Measurements from ENCODE around the gene GLG1. TPM values are rescaled to one million over a fixed set of nuclear protein-coding genes. Genes with fewer than 3 reads are reported as not detected.
A peak's percentile ranks its signal among the peaks of the same experiment; 100 is the strongest.
"Not testable (repeated sequence)": the region's sequence is repeated elsewhere in the genome, so short reads cannot be mapped to it uniquely, and the experiment has no call there.

The GLG1 gene
- total RNA-seq, 3 donors from 2014 or later (not counting 1 experiment from before 2014, with no cell fraction given), result 184 to 225 (median 188) TPM

- Mint-ChIP-seq H3K4me3 (no peak overlapping the region), H3K4me1 (peaks cover 28 to 39% of the 10 kb centered on the region in 2 donors), H3K36me3 (no peaks in the 10 kb centered on the region), H3K27me3 (ENCODE audit: low read depth in 2 of 2) (no peaks in the 10 kb centered on the region), H3K27ac (peak overlapping the region in 1 of 2 donors; percentile 29), H3K9me3 (no peaks in the 10 kb centered on the region)
- no peak for TF ChIP-seq CTCF (IDR thresholded peaks at IDR 0.05)
- Histone ChIP-seq H3K4me3 (ENCODE audit: low read length) (no peak overlapping the region), H3K4me1 (ENCODE audit: control insufficient read depth, insufficient read depth, low read length) (peaks cover 12% of the 10 kb centered on the region), H3K27me3 (ENCODE audit: control insufficient read depth, insufficient read depth, low read length) (no peaks in the 10 kb centered on the region), H3K9me3 (ENCODE audit: control insufficient read depth, insufficient read depth, low read length) (no peaks in the 10 kb centered on the region), H3K36me3 (ENCODE audit: control insufficient read depth, insufficient read depth, low read length) (no peaks in the 10 kb centered on the region), H3K27ac (ENCODE audit: low read length) (no peak overlapping the region)
- intact Hi-C loops (cut with micrococcal nuclease), result no loop called here
- 67% methylated on average over 1 of the region's 1 CpG for WGBS (ENCODE audit: insufficient coverage)
- peak; percentile 58 to 71 (median 69) for ATAC-seq
- DNase-seq, result no peak
Measured at GRCh38 chr16:74556375-74556922, 50.5 kb downstream of the GLG1 start.

GRCh38 chr16:74552357-74552756, 54.6 kb downstream of the GLG1 start:
- not testable (repeated sequence) for H3K36me3 ChIP-seq (ENCODE audit: control insufficient read depth, insufficient read depth, low read length)

GRCh38 chr16:74550227-74551019, 56.5 kb downstream of the GLG1 start:
- H3K27ac ChIP-seq (ENCODE audit: low read length); H3K9me3 ChIP-seq (ENCODE audit: control insufficient read depth, insufficient read depth, low read length); H3K27me3 Mint-ChIP-seq (ENCODE audit: low read depth in 2 of 2); H3K9me3 Mint-ChIP-seq; H3K4me3 ChIP-seq (ENCODE audit: low read length); H3K27ac Mint-ChIP-seq; H3K4me3 Mint-ChIP-seq; H3K4me1 ChIP-seq (ENCODE audit: control insufficient read depth, insufficient read depth, low read length); H3K27me3 ChIP-seq (ENCODE audit: control insufficient read depth, insufficient read depth, low read length); H3K4me1 Mint-ChIP-seq; DNase-seq; intact Hi-C loops (cut with micrococcal nuclease); H3K36me3 Mint-ChIP-seq; ATAC-seq; H3K36me3 ChIP-seq (ENCODE audit: control insufficient read depth, insufficient read depth, low read length): not testable (repeated sequence)
- WGBS (ENCODE audit: insufficient coverage), result 100% methylated on average over 1 of the region's 7 CpGs

More at GRCh38 chr16:74552357-74552756, 54.6 kb downstream of the GLG1 start:
- H3K27ac ChIP-seq (ENCODE audit: low read length); H3K9me3 ChIP-seq (ENCODE audit: control insufficient read depth, insufficient read depth, low read length); H3K4me3 ChIP-seq (ENCODE audit: low read length); intact Hi-C loops (cut with micrococcal nuclease); H3K27ac Mint-ChIP-seq; H3K9me3 Mint-ChIP-seq; DNase-seq; H3K36me3 Mint-ChIP-seq; ATAC-seq; H3K27me3 Mint-ChIP-seq (ENCODE audit: low read depth in 2 of 2); H3K27me3 ChIP-seq (ENCODE audit: control insufficient read depth, insufficient read depth, low read length); H3K4me1 ChIP-seq (ENCODE audit: control insufficient read depth, insufficient read depth, low read length); H3K4me3 Mint-ChIP-seq: not testable (repeated sequence)
- 94% methylated on average over 3 of the region's 6 CpGs for WGBS (ENCODE audit: insufficient coverage)
- peaks cover 5 to 15% of the 10 kb centered on the region in 2 donors for H3K4me1 Mint-ChIP-seq

- H3K9me3 ChIP-seq (ENCODE audit: control insufficient read depth, insufficient read depth, low read length); H3K27me3 ChIP-seq (ENCODE audit: control insufficient read depth, insufficient read depth, low read length); H3K4me1 ChIP-seq (ENCODE audit: control insufficient read depth, insufficient read depth, low read length); H3K4me3 Mint-ChIP-seq; H3K36me3 Mint-ChIP-seq; DNase-seq; H3K9me3 Mint-ChIP-seq; H3K4me3 ChIP-seq (ENCODE audit: low read length); intact Hi-C loops (cut with micrococcal nuclease); H3K27me3 Mint-ChIP-seq (ENCODE audit: low read depth in 2 of 2); H3K36me3 ChIP-seq (ENCODE audit: control insufficient read depth, insufficient read depth, low read length); ATAC-seq; H3K27ac ChIP-seq (ENCODE audit: low read length): not testable (repeated sequence)
- H3K4me1 Mint-ChIP-seq, result peaks cover 7 to 10% of the 10 kb centered on the region in 2 donors
- H3K27ac Mint-ChIP-seq, result peak overlapping the region in 1 of 2 donors; percentile 24
- WGBS (ENCODE audit: insufficient coverage), result 90% methylated on average over 2 of the region's 4 CpGs
Measured at GRCh38 chr16:74546112-74546511, 60.8 kb downstream of the GLG1 start.

- H3K27me3 Mint-ChIP-seq (ENCODE audit: low read depth in 2 of 2); H3K4me1 ChIP-seq (ENCODE audit: control insufficient read depth, insufficient read depth, low read length); intact Hi-C loops (cut with micrococcal nuclease); H3K27me3 ChIP-seq (ENCODE audit: control insufficient read depth, insufficient read depth, low read length); H3K36me3 Mint-ChIP-seq; H3K36me3 ChIP-seq (ENCODE audit: control insufficient read depth, insufficient read depth, low read length); H3K9me3 ChIP-seq (ENCODE audit: control insufficient read depth, insufficient read depth, low read length); H3K4me3 ChIP-seq (ENCODE audit: low read length); ATAC-seq; DNase-seq; H3K4me3 Mint-ChIP-seq; H3K27ac Mint-ChIP-seq; H3K27ac ChIP-seq (ENCODE audit: low read length); H3K9me3 Mint-ChIP-seq: not testable (repeated sequence)
- peaks cover 14 to 16% of the 10 kb centered on the region in 2 donors for H3K4me1 Mint-ChIP-seq
- WGBS (ENCODE audit: insufficient coverage), result no CpG with 5 or more reads among the region's 3 CpGs
Measured at GRCh38 chr16:74542911-74543578, 63.9 kb downstream of the GLG1 start.

- H3K36me3 Mint-ChIP-seq; H3K9me3 ChIP-seq (ENCODE audit: control insufficient read depth, insufficient read depth, low read length); H3K9me3 Mint-ChIP-seq; H3K4me3 Mint-ChIP-seq; ATAC-seq; DNase-seq; H3K27ac Mint-ChIP-seq; H3K27ac ChIP-seq (ENCODE audit: low read length); H3K27me3 ChIP-seq (ENCODE audit: control insufficient read depth, insufficient read depth, low read length); H3K4me1 ChIP-seq (ENCODE audit: control insufficient read depth, insufficient read depth, low read length); intact Hi-C loops (cut with micrococcal nuclease); H3K36me3 ChIP-seq (ENCODE audit: control insufficient read depth, insufficient read depth, low read length); H3K4me3 ChIP-seq (ENCODE audit: low read length); H3K27me3 Mint-ChIP-seq (ENCODE audit: low read depth in 2 of 2): not testable (repeated sequence)
- WGBS (ENCODE audit: insufficient coverage), result 64% methylated on average over 2 of the region's 6 CpGs
- peaks cover 18 to 22% of the 10 kb centered on the region in 2 donors for H3K4me1 Mint-ChIP-seq
Measured at GRCh38 chr16:74540663-74541062, 66.3 kb downstream of the GLG1 start.

GRCh38 chr16:74538801-74539200, 68.1 kb downstream of the GLG1 start:
- peak in 2 of 3 donors; percentile 39 to 66 for ATAC-seq
- H3K4me3 Mint-ChIP-seq; DNase-seq; H3K36me3 ChIP-seq (ENCODE audit: control insufficient read depth, insufficient read depth, low read length); H3K4me3 ChIP-seq (ENCODE audit: low read length); H3K27me3 Mint-ChIP-seq (ENCODE audit: low read depth in 2 of 2); H3K9me3 Mint-ChIP-seq; intact Hi-C loops (cut with micrococcal nuclease); H3K9me3 ChIP-seq (ENCODE audit: control insufficient read depth, insufficient read depth, low read length); H3K4me1 ChIP-seq (ENCODE audit: control insufficient read depth, insufficient read depth, low read length); H3K27me3 ChIP-seq (ENCODE audit: control insufficient read depth, insufficient read depth, low read length); H3K27ac ChIP-seq (ENCODE audit: low read length); H3K36me3 Mint-ChIP-seq: not testable (repeated sequence)
- H3K4me1 Mint-ChIP-seq, result peaks cover 13 to 25% of the 10 kb centered on the region in 2 donors
- no CpG with 5 or more reads among the region's 3 CpGs for WGBS (ENCODE audit: insufficient coverage)
- peak overlapping the region in 1 of 2 donors; percentile 52 for H3K27ac Mint-ChIP-seq

All from natural killer cell (primary cell).